ENCODE measurements around the gene ZCCHC14.

Gene ZCCHC14

GRCh38 chr16:87466975-87467501 lies 25.8 kb downstream of the ZCCHC14 start:
- no peak overlapping the region for H3K4me3 ChIP-seq (ENCODE audit: low read length)
- no peak for TF ChIP-seq CTCF (conservative IDR thresholded peaks at IDR 0.05; ENCODE audit: low read depth, low read length)
- no peak for DNase-seq (ENCODE audit: low read depth)

GRCh38 chr16:87465879-87466278 lies 26.9 kb downstream of the ZCCHC14 start:
- H3K4me3 ChIP-seq (ENCODE audit: low read length): no peak overlapping the region
- no peak for DNase-seq (ENCODE audit: low read depth)
- no peak for TF ChIP-seq CTCF (conservative IDR thresholded peaks at IDR 0.05; ENCODE audit: low read depth, low read length)

GRCh38 chr16:87465306-87465705 lies 27.5 kb downstream of the ZCCHC14 start:
- no peak overlapping the region for H3K4me3 ChIP-seq (ENCODE audit: low read length)
- no peak for TF ChIP-seq CTCF (conservative IDR thresholded peaks at IDR 0.05; ENCODE audit: low read depth, low read length)
- DNase-seq (ENCODE audit: low read depth): peak; percentile 80

- DNase-seq (ENCODE audit: low read depth): no peak
- H3K4me3 ChIP-seq (ENCODE audit: low read length): no peak overlapping the region
- TF ChIP-seq CTCF (conservative IDR thresholded peaks at IDR 0.05; ENCODE audit: low read depth, low read length): no peak
These were observed 28.0 kb downstream of the ZCCHC14 start for GRCh38 chr16:87464691-87465300.

- TF ChIP-seq CTCF (conservative IDR thresholded peaks at IDR 0.05; ENCODE audit: low read depth, low read length): no peak
- no peak for DNase-seq (ENCODE audit: low read depth)
- peak overlapping the region; percentile 3 for H3K4me3 ChIP-seq (ENCODE audit: low read length)
These were observed 28.8 kb downstream of the ZCCHC14 start for GRCh38 chr16:87463722-87464690.

GRCh38 chr16:87461466-87461991 lies 31.3 kb downstream of the ZCCHC14 start:
- peak; percentile 61 for TF ChIP-seq CTCF (conservative IDR thresholded peaks at IDR 0.05; ENCODE audit: low read depth, low read length)
- peak overlapping the region; percentile 29 for H3K4me3 ChIP-seq (ENCODE audit: low read length)
- peak; percentile 78 for DNase-seq (ENCODE audit: low read depth)

Measured in retinal pigment epithelial cell (primary cell).